Measurements from ENCODE around the gene MYO5B.
"Not testable (repeated sequence)": the region's sequence is repeated elsewhere in the genome, so short reads cannot be mapped to it uniquely, and the experiment has no call there.

The MYO5B gene

DNA sequence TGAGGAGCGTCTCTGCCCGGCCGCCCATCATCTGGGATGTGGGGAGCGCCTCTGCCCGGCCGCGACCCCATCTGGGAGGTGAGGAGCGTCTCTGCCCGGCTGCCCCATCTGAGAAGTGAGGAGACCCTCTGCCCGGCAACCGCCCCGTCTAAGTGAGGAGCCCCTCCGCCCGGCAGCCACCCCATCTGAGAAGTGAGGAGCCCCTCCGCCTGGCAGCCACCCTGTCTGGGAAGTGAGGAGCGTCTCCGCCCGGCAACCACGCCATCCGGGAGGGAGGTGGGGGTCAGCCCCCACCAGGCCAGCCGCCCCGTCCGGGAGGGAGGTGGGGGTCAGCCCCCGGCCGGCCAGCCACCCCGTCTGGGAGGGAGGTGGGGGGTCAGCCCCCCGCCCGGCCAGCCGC is 395.1 kb downstream of the MYO5B start:
- peaks cover 16 to 20% of the 10 kb centered on the region in 2 donors for H3K36me3 ChIP-seq (ENCODE audit: control insufficient read depth in 1 of 2, insufficient read depth in 2 of 2, low read length in 2 of 2)
- H3K27ac ChIP-seq (ENCODE audit: low read length); H3K9me3 ChIP-seq (ENCODE audit: control insufficient read depth in 1 of 2, low read length in 2 of 2); H3K4me3 ChIP-seq (ENCODE audit: low read depth in 1 of 2, low read length in 2 of 2); H3K27me3 ChIP-seq (ENCODE audit: low read depth, low read length); H3K4me1 ChIP-seq (ENCODE audit: control insufficient read depth in 1 of 2, insufficient read depth in 2 of 2, low read length in 2 of 2): not testable (repeated sequence)

DNA sequence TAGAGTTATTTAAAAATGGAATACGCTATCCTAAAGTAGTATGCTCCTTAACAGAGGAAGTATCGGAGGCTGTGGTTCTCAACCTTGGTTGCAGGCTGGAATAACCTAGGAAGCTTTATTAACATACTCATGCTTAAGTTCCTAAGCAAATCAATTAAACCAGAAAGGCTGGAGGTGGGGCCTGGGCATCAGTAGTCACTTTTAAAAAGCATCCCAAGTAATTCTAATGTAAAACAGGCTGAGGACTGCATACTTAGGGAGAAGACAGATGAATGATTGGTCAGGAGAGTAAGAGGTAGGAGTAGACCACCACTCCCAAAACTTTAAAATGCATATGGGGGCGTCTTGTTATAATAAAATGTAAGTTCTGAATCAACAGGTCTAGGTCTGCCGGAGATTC is 396.9 kb downstream of the MYO5B start:
- Histone ChIP-seq H3K27ac (ENCODE audit: low read length) (no peak overlapping the region), H3K27me3 (ENCODE audit: low read depth, low read length) (no peaks in the 10 kb centered on the region), H3K36me3 (ENCODE audit: control insufficient read depth in 1 of 2, insufficient read depth in 2 of 2, low read length in 2 of 2) (peaks cover 28 to 29% of the 10 kb centered on the region in 2 donors), H3K4me3 (ENCODE audit: low read depth in 1 of 2, low read length in 2 of 2) (no peak overlapping the region), H3K9me3 (ENCODE audit: control insufficient read depth in 1 of 2, low read length in 2 of 2) (no peaks in the 10 kb centered on the region), H3K4me1 (ENCODE audit: control insufficient read depth in 1 of 2, insufficient read depth in 2 of 2, low read length in 2 of 2) (no peaks in the 10 kb centered on the region)

DNA sequence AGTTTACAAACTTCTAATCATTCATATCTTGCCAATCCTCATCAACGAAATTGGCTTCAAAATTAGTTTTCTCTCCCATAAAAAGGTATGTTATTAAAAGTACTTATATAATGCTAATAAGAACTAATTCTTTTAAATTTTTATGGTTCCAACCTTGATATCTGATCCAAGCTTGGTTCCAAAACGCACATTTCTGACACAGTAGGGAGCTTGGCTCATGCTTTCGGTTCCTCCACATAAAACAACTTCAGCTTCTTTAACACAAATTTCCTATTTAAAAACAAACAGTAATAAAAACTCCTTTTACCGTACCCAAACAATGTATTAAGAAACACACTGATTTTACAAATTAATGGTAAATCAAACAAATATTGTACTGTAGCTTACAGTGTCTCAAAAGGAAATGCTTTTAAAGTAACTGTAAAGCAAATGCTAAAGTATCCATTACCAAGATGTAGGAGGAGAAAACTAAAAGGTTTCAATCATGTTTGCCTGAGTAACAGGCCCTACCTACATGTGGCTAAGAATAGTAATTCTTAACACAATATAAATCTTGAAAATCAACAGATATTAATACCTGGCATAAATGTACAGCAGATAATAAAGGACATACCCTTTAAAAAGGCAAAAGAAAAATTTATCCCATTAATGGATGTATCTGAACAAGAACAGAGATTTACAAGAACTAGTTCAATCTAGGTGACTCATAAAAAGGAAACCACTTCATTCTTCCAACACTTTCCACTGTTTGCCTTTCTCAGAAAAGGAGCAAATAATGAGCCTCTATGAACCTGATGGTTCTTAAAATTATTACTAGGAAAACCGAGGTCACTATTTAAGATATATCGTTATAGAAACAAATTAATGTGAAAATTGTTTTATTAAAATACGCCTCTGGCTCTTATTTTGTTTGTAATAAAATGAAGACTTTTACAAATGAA is 399.1 kb downstream of the MYO5B start:
- peaks cover 29 to 30% of the 10 kb centered on the region in 2 donors for H3K36me3 ChIP-seq (ENCODE audit: control insufficient read depth in 1 of 2, insufficient read depth in 2 of 2, low read length in 2 of 2)

DNA sequence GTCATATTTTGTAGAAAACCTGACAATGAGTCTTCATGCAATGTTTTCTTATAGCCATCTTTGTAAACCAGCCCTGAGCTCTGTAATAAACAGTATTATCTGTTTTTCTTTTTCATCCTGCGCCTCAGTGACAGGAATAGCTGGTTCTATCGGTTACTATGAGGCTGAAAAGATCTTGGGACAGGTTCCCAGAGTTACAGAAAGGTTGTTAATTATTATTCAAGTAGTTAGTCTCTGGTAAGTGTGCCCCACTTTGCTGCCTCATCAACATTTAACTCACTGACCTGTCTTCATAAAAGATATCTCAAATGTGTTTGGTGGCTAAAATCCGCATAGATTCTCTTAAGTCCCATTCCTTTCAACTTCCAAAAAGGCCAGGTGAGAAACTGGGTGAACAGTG is 400.2 kb downstream of the MYO5B start:
- no peak overlapping the region for H3K27ac ChIP-seq (ENCODE audit: low read length)
- no peaks in the 10 kb centered on the region for H3K9me3 ChIP-seq (ENCODE audit: control insufficient read depth in 1 of 2, low read length in 2 of 2)
- peaks cover 38% of the 10 kb centered on the region in 2 donors for H3K36me3 ChIP-seq (ENCODE audit: control insufficient read depth in 1 of 2, insufficient read depth in 2 of 2, low read length in 2 of 2)

More for the DNA sequence above, 399.1 kb downstream of the MYO5B start:
- H3K4me1 ChIP-seq (ENCODE audit: control insufficient read depth in 1 of 2, insufficient read depth in 2 of 2, low read length in 2 of 2), result no peaks in the 10 kb centered on the region
- H3K27me3 ChIP-seq (ENCODE audit: low read depth, low read length), result no peaks in the 10 kb centered on the region
- no peak overlapping the region for H3K27ac ChIP-seq (ENCODE audit: low read length)
- H3K9me3 ChIP-seq (ENCODE audit: control insufficient read depth in 1 of 2, low read length in 2 of 2), result no peaks in the 10 kb centered on the region
- no peak overlapping the region for H3K4me3 ChIP-seq (ENCODE audit: low read depth in 1 of 2, low read length in 2 of 2)

DNA sequence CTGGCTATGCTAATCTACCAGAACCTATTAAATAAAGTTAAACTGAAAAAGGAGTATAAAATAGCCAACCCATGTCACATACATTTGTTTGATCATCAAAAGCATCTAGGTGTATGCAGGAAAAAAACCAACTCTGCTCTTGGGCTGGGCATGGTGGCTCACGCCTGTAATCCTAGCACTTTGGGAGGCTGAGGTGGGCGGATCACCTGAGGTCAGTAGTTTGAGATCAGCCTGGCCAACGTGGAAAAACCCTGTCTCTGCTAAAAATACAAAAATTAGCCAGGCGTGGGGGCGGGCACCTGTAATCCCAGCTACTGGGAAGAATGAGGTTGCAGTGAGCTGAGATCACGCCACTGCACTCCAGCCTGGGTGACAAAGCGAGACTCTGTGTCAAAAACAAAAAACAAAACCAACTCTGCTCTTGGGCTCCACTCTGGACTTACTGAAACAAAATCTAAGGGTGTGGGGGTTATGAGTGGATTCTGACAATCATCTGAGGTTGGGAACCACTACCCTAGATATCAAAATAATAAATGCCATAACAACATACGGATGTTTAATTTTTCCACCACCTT is 405.3 kb downstream of the MYO5B start:
- peaks cover 27 to 37% of the 10 kb centered on the region in 2 donors for H3K36me3 ChIP-seq (ENCODE audit: control insufficient read depth in 1 of 2, insufficient read depth in 2 of 2, low read length in 2 of 2)
- not testable (repeated sequence) for H3K4me3 ChIP-seq (ENCODE audit: low read depth in 1 of 2, low read length in 2 of 2); H3K4me1 ChIP-seq (ENCODE audit: control insufficient read depth in 1 of 2, insufficient read depth in 2 of 2, low read length in 2 of 2); H3K27ac ChIP-seq (ENCODE audit: low read length); H3K27me3 ChIP-seq (ENCODE audit: low read depth, low read length); H3K9me3 ChIP-seq (ENCODE audit: control insufficient read depth in 1 of 2, low read length in 2 of 2)

More for the DNA sequence above, 400.2 kb downstream of the MYO5B start:
- Histone ChIP-seq H3K27me3 (ENCODE audit: low read depth, low read length) (no peaks in the 10 kb centered on the region), H3K4me1 (ENCODE audit: control insufficient read depth in 1 of 2, insufficient read depth in 2 of 2, low read length in 2 of 2) (no peaks in the 10 kb centered on the region), H3K4me3 (ENCODE audit: low read depth in 1 of 2, low read length in 2 of 2) (no peak overlapping the region)

DNA sequence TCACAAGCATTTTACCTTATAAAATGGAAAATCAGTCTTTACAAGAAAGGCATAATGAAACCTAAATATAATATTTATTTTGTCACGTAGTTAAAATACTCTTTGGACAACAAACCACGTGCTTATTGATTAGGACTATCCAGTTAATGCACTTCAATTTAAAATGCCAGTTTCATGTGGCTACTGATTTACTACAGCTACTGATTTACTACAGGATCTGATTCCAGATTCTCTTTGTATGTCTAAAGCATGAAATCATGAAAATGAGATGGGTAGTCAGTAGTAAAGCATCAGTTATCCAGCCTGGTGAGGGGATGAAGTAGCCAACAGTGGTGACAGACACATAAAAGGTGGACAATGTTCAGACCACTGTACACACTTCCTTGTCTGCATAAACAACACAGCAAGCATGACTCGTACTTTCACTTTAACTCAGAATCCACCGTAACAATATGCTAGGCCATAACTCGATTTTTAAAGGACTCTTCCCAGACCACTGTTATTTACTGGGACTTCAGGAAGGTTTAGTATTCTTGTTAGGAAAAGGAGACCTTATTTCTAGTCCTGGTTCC is 406.5 kb downstream of the MYO5B start:
- no peaks in the 10 kb centered on the region for H3K27me3 ChIP-seq (ENCODE audit: low read depth, low read length)
- peaks cover 0 to 6% of the 10 kb centered on the region in 2 donors for H3K4me1 ChIP-seq (ENCODE audit: control insufficient read depth in 1 of 2, insufficient read depth in 2 of 2, low read length in 2 of 2)
- peak overlapping the region; percentile 41 for H3K27ac ChIP-seq (ENCODE audit: low read length)
- H3K36me3 ChIP-seq (ENCODE audit: control insufficient read depth in 1 of 2, insufficient read depth in 2 of 2, low read length in 2 of 2), result peaks cover 27 to 39% of the 10 kb centered on the region in 2 donors
- no peaks in the 10 kb centered on the region for H3K9me3 ChIP-seq (ENCODE audit: control insufficient read depth in 1 of 2, low read length in 2 of 2)
- H3K4me3 ChIP-seq (ENCODE audit: low read depth in 1 of 2, low read length in 2 of 2), result peak overlapping the region; percentile 14 to 33

DNA sequence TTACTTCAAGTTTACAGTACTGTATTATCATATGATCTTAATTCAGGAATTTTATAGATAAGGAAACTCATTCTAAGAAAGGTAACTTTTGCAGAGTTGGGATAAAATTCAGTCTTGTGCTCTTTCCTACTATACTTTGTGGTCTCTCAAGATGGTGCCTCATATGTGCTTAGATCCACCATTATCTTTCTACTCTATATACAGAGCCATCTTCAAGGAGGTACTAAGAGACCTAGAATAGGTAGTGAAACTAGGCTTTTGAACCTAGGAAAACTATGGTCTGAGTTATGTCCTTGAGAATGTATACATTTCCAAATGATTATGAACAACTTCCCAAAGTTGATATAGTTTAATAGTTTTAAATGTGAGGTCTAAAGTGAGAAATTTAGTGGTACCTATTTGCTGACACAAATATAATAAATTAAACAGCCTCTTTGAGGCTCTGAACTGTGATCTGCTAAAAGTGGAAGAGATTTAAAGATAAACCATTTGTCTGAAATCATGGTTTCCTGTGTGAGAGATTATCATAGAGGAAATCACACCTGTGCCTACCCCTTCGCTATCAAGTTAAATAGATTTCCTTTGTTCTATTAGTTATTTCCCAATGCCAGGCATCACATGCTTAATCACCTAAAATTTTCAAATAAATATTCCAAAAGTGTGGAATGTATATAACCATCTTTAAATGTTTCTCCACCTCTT is 408.8 kb downstream of the MYO5B start:
- H3K27ac ChIP-seq (ENCODE audit: low read length), result no peak overlapping the region
- H3K9me3 ChIP-seq (ENCODE audit: control insufficient read depth in 1 of 2, low read length in 2 of 2), result no peaks in the 10 kb centered on the region
- H3K4me3 ChIP-seq (ENCODE audit: low read depth in 1 of 2, low read length in 2 of 2), result no peak overlapping the region
- peaks cover 0 to 6% of the 10 kb centered on the region in 2 donors for H3K4me1 ChIP-seq (ENCODE audit: control insufficient read depth in 1 of 2, insufficient read depth in 2 of 2, low read length in 2 of 2)
- H3K36me3 ChIP-seq (ENCODE audit: control insufficient read depth in 1 of 2, insufficient read depth in 2 of 2, low read length in 2 of 2), result peaks cover 25 to 35% of the 10 kb centered on the region in 2 donors
- H3K27me3 ChIP-seq (ENCODE audit: low read depth, low read length), result no peaks in the 10 kb centered on the region

DNA sequence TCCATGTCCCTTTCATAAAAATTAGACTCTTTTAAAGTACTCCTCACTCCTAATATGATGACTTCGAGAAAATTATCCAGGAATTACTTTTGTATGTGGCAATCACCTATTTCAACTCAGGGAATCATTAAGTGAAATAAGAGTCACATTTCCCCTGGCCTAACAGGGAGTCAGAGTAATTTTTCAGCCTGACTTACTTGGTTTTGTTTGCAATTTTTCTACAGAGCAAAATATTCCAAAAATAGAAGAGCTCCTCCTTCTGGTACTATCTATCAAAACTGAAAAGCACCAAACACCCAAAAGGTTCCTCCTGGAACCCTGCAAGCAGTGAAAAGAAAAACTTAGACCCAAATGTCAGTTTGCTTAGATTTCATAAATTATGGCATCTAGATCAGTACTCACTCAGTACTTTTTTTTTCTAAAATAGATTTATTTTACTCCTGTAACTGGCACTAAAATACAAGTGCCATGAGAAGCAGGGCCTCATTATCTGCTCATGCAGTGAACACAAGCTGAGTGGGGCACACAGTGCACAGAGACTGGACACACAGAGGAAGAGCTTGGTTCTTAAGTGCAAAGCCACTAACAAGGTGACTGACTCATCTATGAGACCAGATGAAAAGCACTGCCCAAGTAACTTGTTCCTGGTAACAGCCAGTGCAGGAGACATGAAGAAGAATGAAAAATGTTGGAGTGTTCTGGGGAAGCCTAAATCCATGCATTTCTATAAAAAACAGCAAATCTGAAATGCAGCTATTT is 410.3 kb downstream of the MYO5B start:
- H3K36me3 ChIP-seq (ENCODE audit: control insufficient read depth in 1 of 2, insufficient read depth in 2 of 2, low read length in 2 of 2), result peaks cover 20 to 33% of the 10 kb centered on the region in 2 donors
- no peak overlapping the region for H3K27ac ChIP-seq (ENCODE audit: low read length)
- H3K4me3 ChIP-seq (ENCODE audit: low read depth in 1 of 2, low read length in 2 of 2), result no peak overlapping the region
- H3K4me1 ChIP-seq (ENCODE audit: control insufficient read depth in 1 of 2, insufficient read depth in 2 of 2, low read length in 2 of 2), result peaks cover 0 to 6% of the 10 kb centered on the region in 2 donors
- H3K27me3 ChIP-seq (ENCODE audit: low read depth, low read length), result no peaks in the 10 kb centered on the region
- H3K9me3 ChIP-seq (ENCODE audit: control insufficient read depth in 1 of 2, low read length in 2 of 2), result no peaks in the 10 kb centered on the region

DNA sequence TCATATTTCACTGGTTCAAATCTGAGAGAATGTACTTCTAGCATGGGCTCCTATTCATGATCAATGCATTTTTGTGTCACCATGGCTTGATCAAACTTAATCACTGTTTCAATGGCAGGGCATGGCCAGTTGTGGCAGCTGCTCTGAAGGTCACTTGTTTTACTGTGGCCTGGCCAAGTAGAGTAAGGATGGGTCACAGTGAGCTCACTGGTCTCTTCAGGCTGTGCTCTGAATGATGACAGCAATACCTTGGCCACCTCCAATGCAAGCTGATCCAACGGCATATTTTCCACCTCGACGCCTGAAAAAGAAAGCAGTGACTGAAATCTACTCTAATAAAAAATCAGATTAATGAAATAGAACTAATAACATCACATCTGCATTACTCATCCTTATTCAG is 411.3 kb downstream of the MYO5B start:
- H3K4me3 ChIP-seq (ENCODE audit: low read depth in 1 of 2, low read length in 2 of 2); H3K9me3 ChIP-seq (ENCODE audit: control insufficient read depth in 1 of 2, low read length in 2 of 2); H3K27me3 ChIP-seq (ENCODE audit: low read depth, low read length); H3K27ac ChIP-seq (ENCODE audit: low read length); H3K4me1 ChIP-seq (ENCODE audit: control insufficient read depth in 1 of 2, insufficient read depth in 2 of 2, low read length in 2 of 2): not testable (repeated sequence)
- H3K36me3 ChIP-seq (ENCODE audit: control insufficient read depth in 1 of 2, insufficient read depth in 2 of 2, low read length in 2 of 2), result peaks cover 20 to 38% of the 10 kb centered on the region in 2 donors

DNA sequence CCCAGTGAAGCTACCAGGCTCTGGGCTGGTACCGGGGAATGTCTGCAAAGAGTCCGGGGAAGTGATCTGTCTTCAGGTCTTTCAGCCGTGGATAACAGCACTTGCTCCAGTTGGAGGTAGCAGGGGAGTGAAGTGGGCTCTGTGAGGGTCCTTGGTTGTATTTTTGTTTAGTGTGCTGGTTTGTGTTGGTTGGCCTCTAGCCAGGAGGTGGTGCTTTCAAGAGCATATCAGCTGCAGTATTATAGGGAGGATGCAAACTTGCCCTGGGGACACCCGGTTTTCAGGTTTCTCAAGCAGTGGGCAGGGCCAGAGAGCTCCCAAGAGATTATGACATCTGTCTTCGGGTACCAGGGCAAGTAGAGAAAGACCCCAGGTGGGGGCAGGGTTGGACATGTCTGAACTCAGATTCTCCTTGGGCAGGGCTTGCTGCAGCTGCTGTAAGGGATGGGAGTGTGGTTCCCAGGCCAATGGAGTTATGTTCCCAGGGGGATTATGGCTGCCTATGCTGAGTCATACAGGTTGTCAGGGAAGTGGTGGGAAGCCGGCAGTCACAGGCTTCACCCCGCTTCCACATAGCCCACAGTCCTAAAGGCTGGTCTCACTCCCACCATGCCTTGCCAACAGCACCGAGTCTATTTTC is 416.0 kb downstream of the MYO5B start:
- H3K9me3 ChIP-seq (ENCODE audit: control insufficient read depth in 1 of 2, low read length in 2 of 2), result peaks cover 0 to 6% of the 10 kb centered on the region in 2 donors
- H3K27me3 ChIP-seq (ENCODE audit: low read depth, low read length), result no peaks in the 10 kb centered on the region
- peaks cover 12 to 30% of the 10 kb centered on the region in 2 donors for H3K36me3 ChIP-seq (ENCODE audit: control insufficient read depth in 1 of 2, insufficient read depth in 2 of 2, low read length in 2 of 2)
- H3K4me3 ChIP-seq (ENCODE audit: low read depth in 1 of 2, low read length in 2 of 2), result no peak overlapping the region
- H3K4me1 ChIP-seq (ENCODE audit: control insufficient read depth in 1 of 2, insufficient read depth in 2 of 2, low read length in 2 of 2), result no peaks in the 10 kb centered on the region
- no peak overlapping the region for H3K27ac ChIP-seq (ENCODE audit: low read length)

Measured in muscle layer of duodenum (tissue), 2 donors.